Immature natural killer cell (primary cell): ENCODE measurements around the gene PSAT1. TPM values are rescaled to one million over a fixed set of nuclear protein-coding genes. Genes with fewer than 3 reads are reported as not detected.

Source experiments
- DNase-seq, 3 donors: peaks; one replicate each; pipeline ENCODE4 v3.0.0; 2022; ENCODE audit warnings: mixed read lengths in 1 of 3
- H3K27ac Mint-ChIP-seq, 6 donors: one replicate each; pipeline ENCODE4 v1.8.0; 2020; ENCODE audit warnings: mixed read lengths in 6 of 6, mild to moderate bottlenecking in 5 of 6, inconsistent platforms in 4 of 6, moderate library complexity in 3 of 6
- H3K27me3 Mint-ChIP-seq, 3 donors: one replicate each; pipeline ENCODE4 v1.8.0; 2020 to 2021; ENCODE audit warnings: low read depth in 3 of 3, mild to moderate bottlenecking in 3 of 3, mixed read lengths in 3 of 3, moderate library complexity in 3 of 3, inconsistent platforms in 1 of 3
- H3K36me3 Mint-ChIP-seq, 3 donors: one replicate each; pipeline ENCODE4 v1.8.0; 2020; ENCODE audit warnings: mixed read lengths in 3 of 3, inconsistent platforms in 2 of 3, mild to moderate bottlenecking in 2 of 3
- H3K4me1 Mint-ChIP-seq, 2 donors: one replicate each; pipeline ENCODE4 v1.8.0; 2020; ENCODE audit warnings: inconsistent platforms in 2 of 2, mild to moderate bottlenecking in 2 of 2, mixed read lengths in 2 of 2, moderate library complexity in 1 of 2
- H3K4me3 Mint-ChIP-seq, 5 donors: one replicate each; pipeline ENCODE4 v1.8.0; 2020; ENCODE audit warnings: mild to moderate bottlenecking in 5 of 5, mixed read lengths in 5 of 5, inconsistent platforms in 3 of 5, moderate library complexity in 3 of 5
- H3K9me3 Mint-ChIP-seq, 6 donors: one replicate each; pipeline ENCODE4 v1.8.0; 2020; ENCODE audit warnings: mild to moderate bottlenecking in 6 of 6, mixed read lengths in 6 of 6, inconsistent platforms in 4 of 6, moderate library complexity in 3 of 6
- polyA plus RNA-seq, 3 donors: library from polyadenylated mRNA; unstranded; fragments of 300-500 nt; fragmentation: Illumina TruSeq; gene quantifications; one replicate each; pipeline ENCODE4 v1.2.3, GENCODE V29; 2021

PSAT1 gene
- polyA plus RNA-seq, 3 donors from 2014 or later: 2.4 to 7.2 (median 3.6) TPM

GRCh38 chr9:78371981-78372380, 75.1 kb downstream of the PSAT1 start:
- Mint-ChIP-seq H3K4me1 (no peaks in the 10 kb centered on the region), H3K36me3 (no peaks in the 10 kb centered on the region), H3K4me3 (no peak overlapping the region), H3K9me3 (no peaks in the 10 kb centered on the region), H3K27ac (no peak overlapping the region), H3K27me3 (peaks cover 2 to 12% (median 10%) of the 10 kb centered on the region in 3 donors)
- no peak for DNase-seq

Other genes with a start within 250 kb of the PSAT1 start
- gene CEP78, start 61.0 kb upstream of the PSAT1 start, polyA plus RNA-seq: 100 to 1,000 TPM in 1 of 3 donors, 10 to 100 TPM in 2; 57.3 to 138 (median 70.9) TPM